SK-N-SH (cell line): ENCODE data around the gene CKS1B.

Experiments used
- CHD2 ChIP-seq: fragments of 150-350 bp; IDR thresholded peaks from 2 replicates; pipeline ENCODE4 v1.6.1; 2018; ENCODE audit warnings: low read length; ENCODE audit not compliant: partially characterized antibody
- EP300 ChIP-seq, 2 experiments: IDR thresholded peaks; 2 replicates each; pipeline versions ENCODE4 v1.4.0 to v1.6.1; 2012; ENCODE audit warnings: borderline replicate concordance in 1 of 2, low read depth in 1 of 2, low read length in 1 of 2
- FOXJ3 ChIP-seq: sonication (generic); formaldehyde crosslinking; IDR thresholded peaks from 2 replicates; pipeline ENCODE4 v1.5.1; 2020; ENCODE audit warnings: mild to moderate bottlenecking, missing genetic modification reagents
- MXI1 ChIP-seq: IDR thresholded peaks from 2 replicates; pipeline ENCODE4 v1.6.1; 2012; ENCODE audit warnings: mild to moderate bottlenecking, low read depth, low read length, improper control_type of control experiment
- RCOR1 ChIP-seq: fragments of 150-350 bp; IDR thresholded peaks from 2 replicates; pipeline ENCODE4 v1.6.1; 2017; ENCODE audit warnings: antibody characterized with exemption, low read length
- SIN3A ChIP-seq: IDR thresholded peaks from 2 replicates; pipeline ENCODE4 v1.6.1; 2012; ENCODE audit warnings: low read depth, mild to moderate bottlenecking, low read length, moderate library complexity, borderline replicate concordance
- TF ChIP-seq, protein P1 (sequence below): fragments of 200-600 bp; sonication (generic); IDR thresholded peaks from 2 replicates; pipeline ENCODE4 v1.6.1; 2017; ENCODE audit warnings: antibody characterized with exemption, mild to moderate bottlenecking, moderate library complexity

DNA sequence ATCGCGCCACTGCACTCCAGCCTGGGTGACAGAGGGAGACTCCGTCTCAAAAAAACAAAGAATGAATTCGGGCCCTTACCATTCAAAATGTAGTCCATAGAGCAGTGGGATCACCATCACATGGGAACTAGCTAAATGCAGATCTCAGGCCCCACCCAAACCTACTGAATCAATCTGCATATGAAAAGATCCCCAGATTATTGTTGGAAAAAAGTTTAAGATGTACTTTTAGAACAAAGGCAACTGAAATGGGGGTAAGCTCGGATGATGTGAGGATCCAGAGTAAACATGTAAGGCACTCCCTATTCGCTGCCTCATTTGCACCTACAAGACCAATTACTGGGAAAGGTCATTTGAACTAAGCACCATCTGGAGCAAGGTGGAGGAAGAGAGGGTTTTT lies 7.9 kb downstream of the CKS1B start:
- TF ChIP-seq EP300 (IDR thresholded peaks at IDR 0.05; ENCODE audit: borderline replicate concordance in 1 of 2, low read depth in 1 of 2, low read length in 1 of 2) (no peak), SIN3A (no peak), MXI1 (no peak), FOXJ3 (CRISPR knock-in tag) (no peak), CHD2 (no peak), RCOR1 (no peak)
- TF ChIP-seq, protein P1, sequence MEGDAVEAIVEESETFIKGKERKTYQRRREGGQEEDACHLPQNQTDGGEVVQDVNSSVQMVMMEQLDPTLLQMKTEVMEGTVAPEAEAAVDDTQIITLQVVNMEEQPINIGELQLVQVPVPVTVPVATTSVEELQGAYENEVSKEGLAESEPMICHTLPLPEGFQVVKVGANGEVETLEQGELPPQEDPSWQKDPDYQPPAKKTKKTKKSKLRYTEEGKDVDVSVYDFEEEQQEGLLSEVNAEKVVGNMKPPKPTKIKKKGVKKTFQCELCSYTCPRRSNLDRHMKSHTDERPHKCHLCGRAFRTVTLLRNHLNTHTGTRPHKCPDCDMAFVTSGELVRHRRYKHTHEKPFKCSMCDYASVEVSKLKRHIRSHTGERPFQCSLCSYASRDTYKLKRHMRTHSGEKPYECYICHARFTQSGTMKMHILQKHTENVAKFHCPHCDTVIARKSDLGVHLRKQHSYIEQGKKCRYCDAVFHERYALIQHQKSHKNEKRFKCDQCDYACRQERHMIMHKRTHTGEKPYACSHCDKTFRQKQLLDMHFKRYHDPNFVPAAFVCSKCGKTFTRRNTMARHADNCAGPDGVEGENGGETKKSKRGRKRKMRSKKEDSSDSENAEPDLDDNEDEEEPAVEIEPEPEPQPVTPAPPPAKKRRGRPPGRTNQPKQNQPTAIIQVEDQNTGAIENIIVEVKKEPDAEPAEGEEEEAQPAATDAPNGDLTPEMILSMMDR: no peak
